ENCODE data around the gene MYH14. TPM values are rescaled to one million over a fixed set of nuclear protein-coding genes. Genes with fewer than 3 reads are reported as not detected.

MYH14 gene
- polyA plus RNA-seq, 1 of the 3 experiments (the other 2 are of a cell fraction) = 0.02 TPM

- H3K4me1 ChIP-seq (ENCODE audit: control insufficient read depth in 1 of 2, insufficient read depth in 2 of 2, low read depth in 1 of 2, low read length in 1 of 2) = no peaks in the 10 kb centered on the region
- H2AFZ ChIP-seq (ENCODE audit: low read depth) = no peak overlapping the region
- ChIA-PET CTCF (interaction anchor here (0.6 to 1.8 kb wide), 20 partner anchors 11 to 897 kb away, joined by 3 to 17 read pairs (median 4); partner anchors contain the start of gene KCNC3), POLR2A (no interaction called here)
- H3K9me3 ChIP-seq = no peaks in the 10 kb centered on the region
- H3K9me2 ChIP-seq = no peaks in the 10 kb centered on the region
- H3K4me3 ChIP-seq (ENCODE audit: low read depth in 2 of 2, low read length in 1 of 2) = no peak overlapping the region
- DNase-seq = no peak
- 22% methylated on average over 5 of the region's 5 CpGs for WGBS (ENCODE audit: low lambda C conversion rate)
- H3K36me3 ChIP-seq (replicated peaks in 1 of 2; ENCODE audit: control insufficient read depth in 1 of 2, insufficient read depth in 2 of 2, low read length in 1 of 2) = no peaks in the 10 kb centered on the region
- TF ChIP-seq EZH2phosphoT487 (IDR thresholded peaks at IDR 0.05; ENCODE audit: borderline replicate concordance, low read depth) = no peak
- no peak for TF ChIP-seq PBX3 (IDR thresholded peaks at IDR 0.05)
- TF ChIP-seq RFX5 (IDR thresholded peaks at IDR 0.05; ENCODE audit: low read length) = no peak
- no peak for TF ChIP-seq TAF1 (IDR thresholded peaks at IDR 0.05; ENCODE audit: borderline replicate concordance, low read depth, low read length)
- H3K79me2 ChIP-seq (ENCODE audit: insufficient read depth) = no peaks in the 10 kb centered on the region
- H3K4me2 ChIP-seq = no peak overlapping the region
- no peaks in the 10 kb centered on the region for H4K20me1 ChIP-seq (ENCODE audit: insufficient read depth)
- H3K27ac ChIP-seq (ENCODE audit: low read depth in 2 of 2, low read length in 1 of 2) = no peak overlapping the region
- no peaks in the 10 kb centered on the region for H3F3A ChIP-seq (replicated peaks; ENCODE audit: insufficient read depth)
- H3K27me3 ChIP-seq (ENCODE audit: insufficient read depth) = peaks cover 38% of the 10 kb centered on the region; the same call in 1 of the 2 replicates
- no peak overlapping the region for H3K9ac ChIP-seq
Measured at GRCh38 chr19:50252887-50253268, 49.5 kb downstream of the MYH14 start.

GRCh38 chr19:50255115-50255514 is 51.7 kb downstream of the MYH14 start:
- Histone ChIP-seq H3K36me3 (replicated peaks in 1 of 2; ENCODE audit: control insufficient read depth in 1 of 2, insufficient read depth in 2 of 2, low read length in 1 of 2) (no peaks in the 10 kb centered on the region), H3K9me2 (no peaks in the 10 kb centered on the region), H4K20me1 (ENCODE audit: insufficient read depth) (no peaks in the 10 kb centered on the region), H2AFZ (ENCODE audit: low read depth) (no peak overlapping the region), H3K79me2 (ENCODE audit: insufficient read depth) (no peaks in the 10 kb centered on the region), H3K4me2 (no peak overlapping the region), H3K4me1 (ENCODE audit: control insufficient read depth in 1 of 2, insufficient read depth in 2 of 2, low read depth in 1 of 2, low read length in 1 of 2) (no peaks in the 10 kb centered on the region), H3K9me3 (no peaks in the 10 kb centered on the region), H3K27me3 (ENCODE audit: insufficient read depth) (peaks cover 16% of the 10 kb centered on the region; the same call in 1 of the 2 replicates), H3F3A (replicated peaks; ENCODE audit: insufficient read depth) (no peaks in the 10 kb centered on the region), H3K27ac (ENCODE audit: low read depth in 2 of 2, low read length in 1 of 2) (no peak overlapping the region), H3K9ac (no peak overlapping the region), H3K4me3 (ENCODE audit: low read depth in 2 of 2, low read length in 1 of 2) (no peak overlapping the region)
- peak; percentile 42 for DNase-seq
- CTCF ChIA-PET = interaction anchor here (1.0 to 1.6 kb wide), 5 partner anchors 8 to 74 kb away, joined by 4 to 8 read pairs (median 5); partner anchors contain the start of gene KCNC3
- WGBS (ENCODE audit: low lambda C conversion rate) = 31% methylated on average over 5 of the region's 5 CpGs
- TF ChIP-seq CTCF (IDR thresholded peaks at IDR 0.05) (peak; percentile 37; the same call in 1 of the 2 replicates), TEAD4 (IDR thresholded peaks at IDR 0.05; ENCODE audit: borderline replicate concordance, insufficient read depth) (no peak)
- POLR2A ChIA-PET = no interaction called here

- Histone ChIP-seq H3K4me1 (ENCODE audit: control insufficient read depth in 1 of 2, insufficient read depth in 2 of 2, low read depth in 1 of 2, low read length in 1 of 2) (no peaks in the 10 kb centered on the region), H3F3A (replicated peaks; ENCODE audit: insufficient read depth) (no peaks in the 10 kb centered on the region), H3K27ac (ENCODE audit: low read depth in 2 of 2, low read length in 1 of 2) (no peak overlapping the region), H3K4me2 (no peak overlapping the region), H3K79me2 (ENCODE audit: insufficient read depth) (no peaks in the 10 kb centered on the region), H3K9me2 (no peaks in the 10 kb centered on the region), H3K9ac (no peak overlapping the region), H2AFZ (ENCODE audit: low read depth) (no peak overlapping the region), H4K20me1 (ENCODE audit: insufficient read depth) (no peaks in the 10 kb centered on the region), H3K4me3 (ENCODE audit: low read depth in 2 of 2, low read length in 1 of 2) (no peak overlapping the region), H3K9me3 (no peaks in the 10 kb centered on the region), H3K27me3 (ENCODE audit: insufficient read depth) (peaks cover 5% of the 10 kb centered on the region; the same call in 1 of the 2 replicates), H3K36me3 (replicated peaks in 1 of 2; ENCODE audit: control insufficient read depth in 1 of 2, insufficient read depth in 2 of 2, low read length in 1 of 2) (no peaks in the 10 kb centered on the region)
- 27% methylated on average over 10 of the region's 10 CpGs for WGBS (ENCODE audit: low lambda C conversion rate)
- DNase-seq = no peak
- TF ChIP-seq RFX5 (IDR thresholded peaks at IDR 0.05; ENCODE audit: low read length) (no peak), GATA2 (CRISPR knock-in tag; IDR thresholded peaks at IDR 0.05) (no peak), MXI1 (IDR thresholded peaks at IDR 0.05; ENCODE audit: low read depth, low read length) (no peak), JUND (IDR thresholded peaks at IDR 0.05) (no peak), POLR2AphosphoS5 (IDR thresholded peaks at IDR 0.05; ENCODE audit: low read depth, low read length) (no peak), NRF1 (IDR thresholded peaks at IDR 0.05; ENCODE audit: low read depth, low read length) (no peak), FOXM1 (IDR thresholded peaks at IDR 0.05; ENCODE audit: low read depth) (no peak), TCF12 (IDR thresholded peaks at IDR 0.05) (no peak)
- POLR2A ChIA-PET = no interaction called here
- CTCF ChIA-PET = interaction anchor here (1.0 to 2.8 kb wide), 2 partner anchors 13 to 44 kb away, joined by 3 to 9 read pairs; no protein-coding TSS in a partner anchor
Measured at GRCh38 chr19:50257141-50257540, 53.7 kb downstream of the MYH14 start.

Measured in SK-N-SH (cell line).